ENCODE data around the gene YPEL3.

YPEL3 gene

DNA sequence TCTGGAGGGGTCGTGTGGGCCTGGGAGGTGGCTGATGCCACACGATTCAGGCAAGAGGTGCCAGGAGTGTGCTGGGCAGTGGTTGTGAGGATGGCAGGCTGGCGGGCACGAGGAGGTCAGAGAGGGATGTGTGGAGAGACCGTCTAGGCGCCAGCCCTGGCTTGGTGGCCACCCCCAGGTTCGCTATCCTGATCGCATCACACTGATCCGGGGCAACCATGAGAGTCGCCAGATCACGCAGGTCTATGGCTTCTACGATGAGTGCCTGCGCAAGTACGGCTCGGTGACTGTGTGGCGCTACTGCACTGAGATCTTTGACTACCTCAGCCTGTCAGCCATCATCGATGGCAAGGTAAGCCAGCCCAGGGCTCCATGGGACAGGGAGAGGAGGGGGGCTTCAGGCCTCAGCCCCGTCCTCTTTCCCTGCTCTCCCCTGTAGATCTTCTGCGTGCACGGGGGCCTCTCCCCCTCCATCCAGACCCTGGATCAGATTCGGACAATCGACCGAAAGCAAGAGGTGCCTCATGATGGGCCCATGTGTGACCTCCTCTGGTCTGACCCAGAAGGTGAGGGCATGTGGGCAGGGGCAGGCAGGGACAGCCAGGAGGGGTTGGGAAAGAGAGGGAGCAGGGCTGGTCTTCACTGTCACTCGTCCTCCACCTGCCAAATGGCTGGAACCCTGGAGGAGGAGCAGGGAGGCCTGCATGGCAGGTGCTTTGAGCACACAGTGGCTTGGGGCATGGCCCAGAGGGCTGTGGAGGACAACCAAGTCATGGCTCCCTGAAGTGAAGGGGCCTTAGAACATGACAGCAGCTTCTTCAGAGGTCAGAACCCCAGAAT lies 12.6 kb downstream of the YPEL3 start:
- H3K36me3 ChIP-seq (replicated peaks), result peaks cover 63% of the 10 kb centered on the region
- in situ Hi-C loops (cut with MboI; ENCODE audit: low sequenced_read_pairs), result loop anchor here (25.0 kb wide), 1 partner anchor 304 kb away; the partner anchor contains the start of genes SEPTIN1 and ZNF48
- H3K9me3 ChIP-seq, result no peaks in the 10 kb centered on the region
- H3K4me3 ChIP-seq, result no peak overlapping the region
- no peaks in the 10 kb centered on the region for H3K4me1 ChIP-seq
- H3K27me3 ChIP-seq (ENCODE audit: low read depth), result no peaks in the 10 kb centered on the region
- no peak for DNase-seq (ENCODE audit: low spot score in 2 of 2)

DNA sequence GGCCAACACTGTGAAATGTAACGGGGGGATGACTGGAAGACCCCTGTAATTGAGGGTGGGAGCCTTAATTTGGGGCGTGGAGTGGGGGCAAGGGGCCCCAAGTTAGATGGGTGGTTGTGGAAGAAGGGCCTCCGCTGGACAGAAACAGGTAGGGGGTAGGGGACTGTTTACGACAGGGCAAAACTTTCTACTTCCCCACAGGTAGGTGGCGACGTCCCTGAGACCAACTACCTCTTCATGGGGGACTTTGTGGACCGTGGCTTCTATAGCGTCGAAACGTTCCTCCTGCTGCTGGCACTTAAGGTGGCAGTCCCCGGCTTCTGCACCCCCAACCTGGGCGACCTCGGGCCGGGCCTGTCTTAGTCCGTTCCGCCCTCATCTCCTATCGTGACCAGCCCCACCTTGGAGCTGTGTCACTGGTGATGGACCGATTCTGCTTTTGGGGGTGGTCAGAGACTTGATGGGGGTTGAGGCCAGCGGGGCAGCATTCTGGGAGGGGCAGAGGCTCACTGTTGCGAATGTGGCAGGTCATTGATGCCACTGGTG lies 13.4 kb downstream of the YPEL3 start:
- in situ Hi-C loops (cut with MboI; ENCODE audit: low sequenced_read_pairs), result loop anchor here (25.0 kb wide), 1 partner anchor 305 kb away; the partner anchor contains the start of genes SEPTIN1 and ZNF48
- no peak for DNase-seq (ENCODE audit: low spot score in 2 of 2)
- Histone ChIP-seq H3K36me3 (replicated peaks) (peaks cover 71% of the 10 kb centered on the region), H3K4me3 (no peak overlapping the region), H3K9me3 (no peaks in the 10 kb centered on the region), H3K27me3 (ENCODE audit: low read depth) (no peaks in the 10 kb centered on the region), H3K4me1 (no peaks in the 10 kb centered on the region)

DNA sequence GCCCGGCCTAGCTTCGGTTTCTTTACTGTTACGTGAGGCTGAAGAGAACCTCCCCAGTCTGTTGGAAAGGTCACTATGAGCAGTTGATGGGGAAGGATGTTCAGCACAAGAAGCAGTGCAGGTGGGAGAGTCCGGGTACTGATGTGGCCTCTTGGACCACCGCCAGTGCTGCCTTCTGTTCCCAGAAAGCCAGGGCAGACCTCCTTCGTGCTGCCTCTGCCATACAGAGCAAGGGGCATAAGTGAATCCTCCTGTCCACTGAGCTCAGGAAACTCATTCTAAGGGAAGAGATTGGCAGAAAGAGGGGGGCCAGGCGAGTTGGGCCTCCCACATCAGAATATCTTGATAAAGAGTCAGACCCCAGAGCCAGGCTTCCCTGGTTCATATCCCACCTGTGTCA lies 16.5 kb downstream of the YPEL3 start:
- no peak overlapping the region for H3K4me3 ChIP-seq
- no peaks in the 10 kb centered on the region for H3K27me3 ChIP-seq (ENCODE audit: low read depth)
- H3K4me1 ChIP-seq, result peaks cover 9% of the 10 kb centered on the region
- in situ Hi-C loops (cut with MboI; ENCODE audit: low sequenced_read_pairs), result loop anchor here (25.0 kb wide), 1 partner anchor 308 kb away; the partner anchor contains the start of genes SEPTIN1 and ZNF48
- no peak for DNase-seq (ENCODE audit: low spot score in 2 of 2)
- peaks cover 66% of the 10 kb centered on the region for H3K36me3 ChIP-seq (replicated peaks)
- H3K9me3 ChIP-seq, result no peaks in the 10 kb centered on the region

DNA sequence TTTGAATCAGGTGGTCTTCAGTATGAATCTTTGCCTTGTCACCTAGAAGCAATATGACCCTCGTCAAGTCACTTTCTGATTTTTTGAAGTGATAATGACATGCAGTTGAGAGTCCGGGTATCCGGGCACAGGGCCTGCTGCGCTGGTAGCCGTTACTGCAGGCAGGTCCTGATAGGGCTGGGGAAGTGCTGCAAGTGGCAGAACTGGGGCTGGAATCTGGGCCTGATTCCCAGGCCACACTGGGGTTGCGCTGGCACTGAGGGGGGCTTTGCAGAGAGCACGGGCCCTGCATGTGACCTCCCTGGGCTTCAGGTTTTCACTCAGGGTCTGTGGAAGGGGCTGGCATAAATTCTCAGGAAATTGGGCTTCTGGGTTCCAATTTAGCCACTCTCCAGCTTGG lies 17.3 kb downstream of the YPEL3 start:
- peaks cover 9% of the 10 kb centered on the region for H3K4me1 ChIP-seq
- peaks cover 59% of the 10 kb centered on the region for H3K36me3 ChIP-seq (replicated peaks)
- H3K27me3 ChIP-seq (ENCODE audit: low read depth), result no peaks in the 10 kb centered on the region
- no peak for DNase-seq (ENCODE audit: low spot score in 2 of 2)
- no peak overlapping the region for H3K4me3 ChIP-seq
- in situ Hi-C loops (cut with MboI; ENCODE audit: low sequenced_read_pairs), result loop anchor here (25.0 kb wide), 1 partner anchor 309 kb away; the partner anchor contains the start of genes SEPTIN1 and ZNF48
- no peaks in the 10 kb centered on the region for H3K9me3 ChIP-seq

DNA sequence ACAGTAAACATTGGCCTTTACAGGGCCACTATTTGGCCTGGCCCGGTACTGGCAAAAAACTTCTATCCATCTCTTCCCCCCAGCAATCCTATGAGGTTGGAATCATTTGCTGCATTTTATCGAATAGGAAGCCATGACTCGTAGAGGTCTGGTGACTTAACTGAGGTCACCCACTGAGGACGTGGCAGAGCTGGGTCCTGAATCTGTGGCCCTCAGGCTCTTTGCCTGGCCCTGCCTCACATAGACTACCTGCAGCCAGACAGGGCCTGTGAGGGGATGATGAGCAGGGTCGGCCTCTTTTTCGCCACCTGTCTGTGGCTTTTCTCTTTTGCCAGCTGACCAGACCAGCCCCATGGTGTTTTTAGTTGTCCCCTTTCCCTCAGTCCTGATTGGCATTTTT lies 18.4 kb downstream of the YPEL3 start:
- no peaks in the 10 kb centered on the region for H3K9me3 ChIP-seq
- H3K27me3 ChIP-seq (ENCODE audit: low read depth), result no peaks in the 10 kb centered on the region
- peak overlapping the region; percentile 86; the same call in 1 of the 2 replicates for H3K4me3 ChIP-seq
- peaks cover 53% of the 10 kb centered on the region for H3K36me3 ChIP-seq (replicated peaks)
- DNase-seq (ENCODE audit: low spot score in 2 of 2), result no peak
- in situ Hi-C loops (cut with MboI; ENCODE audit: low sequenced_read_pairs), result loop anchor here (25.0 kb wide), 1 partner anchor 310 kb away; the partner anchor contains the start of genes SEPTIN1 and ZNF48
- H3K4me1 ChIP-seq, result peaks cover 9% of the 10 kb centered on the region

DNA sequence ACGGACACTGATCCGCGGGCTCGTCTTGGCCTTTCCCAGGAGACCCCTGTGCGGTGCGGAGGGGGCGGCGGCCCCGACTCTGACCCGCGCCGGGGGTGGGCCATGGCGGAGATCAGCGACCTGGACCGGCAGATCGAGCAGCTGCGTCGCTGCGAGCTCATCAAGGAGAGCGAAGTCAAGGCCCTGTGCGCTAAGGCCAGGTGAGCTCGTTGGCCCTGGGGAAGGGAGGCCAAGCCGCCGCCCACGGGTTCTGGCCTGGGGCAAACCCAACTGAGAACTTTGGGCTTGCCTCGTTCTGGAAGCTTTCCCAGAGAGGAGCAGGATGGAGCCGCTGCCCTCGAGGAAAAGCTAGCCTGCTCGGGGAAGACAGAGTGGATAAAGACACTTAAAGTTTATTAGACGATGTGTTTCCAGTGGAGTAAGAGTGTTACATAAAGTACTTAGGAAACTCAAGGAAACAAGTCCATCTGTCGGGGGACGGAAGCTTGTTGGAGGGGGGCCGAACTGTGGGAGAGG lies 19.7 kb downstream of the YPEL3 start:
- Histone ChIP-seq H3K4me1 (peaks cover 9% of the 10 kb centered on the region), H3K9me3 (no peaks in the 10 kb centered on the region), H3K27me3 (ENCODE audit: low read depth) (no peaks in the 10 kb centered on the region), H3K4me3 (peak overlapping the region; percentile 86), H3K36me3 (replicated peaks) (peaks cover 57% of the 10 kb centered on the region)
- in situ Hi-C loops (cut with MboI; ENCODE audit: low sequenced_read_pairs), result loop anchor here (25.0 kb wide), 1 partner anchor 311 kb away; the partner anchor contains the start of genes SEPTIN1 and ZNF48
- no peak for DNase-seq (ENCODE audit: low spot score in 2 of 2)

DNA sequence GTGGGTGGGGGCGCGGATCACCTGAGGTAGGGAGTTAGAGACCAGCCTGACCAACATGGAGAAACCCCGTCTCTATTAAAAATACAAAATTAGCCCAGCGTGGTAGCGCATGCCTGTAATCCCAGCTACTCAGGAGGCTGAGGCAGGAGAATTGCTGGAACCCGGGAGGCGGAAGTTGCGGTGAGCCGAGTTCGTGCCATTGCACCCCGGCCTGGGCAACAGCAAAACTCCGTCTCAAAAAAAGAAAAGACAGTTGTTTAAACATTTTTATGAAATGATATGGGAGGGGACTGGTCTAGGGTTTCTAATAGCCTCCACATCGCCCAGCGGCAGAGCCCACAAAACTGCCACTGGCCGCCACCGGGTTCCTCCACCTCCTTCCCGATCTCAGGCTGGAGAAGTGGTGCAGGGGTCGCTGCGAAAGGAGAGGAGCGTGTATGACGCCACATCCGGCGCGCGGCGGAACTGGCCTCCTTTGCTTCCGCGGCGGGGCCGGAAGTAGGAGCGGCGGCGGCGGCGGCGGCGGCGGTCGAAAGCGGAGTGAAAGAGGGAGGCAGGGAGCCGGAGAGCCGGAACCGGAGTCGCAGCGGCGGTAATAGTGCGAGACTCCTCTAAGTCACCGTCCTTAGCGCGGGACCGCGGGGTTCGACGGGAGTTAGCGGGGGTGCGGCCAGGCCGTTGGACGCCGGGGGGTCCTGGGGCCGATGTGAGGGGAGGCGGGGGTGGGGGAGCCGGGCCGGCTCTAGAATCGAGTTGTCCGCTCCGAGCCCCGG lies 20.3 kb downstream of the YPEL3 start, which contains the start of gene PPP4C:
Gene PPP4C, plus strand, starts transcription at position 492 of the 773 bp plus-strand sequence. CDS start 384 bp downstream, outside the sequence.
- Histone ChIP-seq H3K9me3 (no peaks in the 10 kb centered on the region), H3K27me3 (ENCODE audit: low read depth) (no peaks in the 10 kb centered on the region), H3K4me1 (peaks cover 9% of the 10 kb centered on the region), H3K36me3 (replicated peaks) (peaks cover 57% of the 10 kb centered on the region), H3K4me3 (peak within 1 kb of the TSS; percentile 86)
- in situ Hi-C loops (cut with MboI; ENCODE audit: low sequenced_read_pairs), result loop anchor here (25.0 kb wide), 1 partner anchor 312 kb away; the partner anchor contains the start of genes SEPTIN1 and ZNF48
- DNase-seq (ENCODE audit: low spot score in 2 of 2), result peak; percentile 89 to 93

DNA sequence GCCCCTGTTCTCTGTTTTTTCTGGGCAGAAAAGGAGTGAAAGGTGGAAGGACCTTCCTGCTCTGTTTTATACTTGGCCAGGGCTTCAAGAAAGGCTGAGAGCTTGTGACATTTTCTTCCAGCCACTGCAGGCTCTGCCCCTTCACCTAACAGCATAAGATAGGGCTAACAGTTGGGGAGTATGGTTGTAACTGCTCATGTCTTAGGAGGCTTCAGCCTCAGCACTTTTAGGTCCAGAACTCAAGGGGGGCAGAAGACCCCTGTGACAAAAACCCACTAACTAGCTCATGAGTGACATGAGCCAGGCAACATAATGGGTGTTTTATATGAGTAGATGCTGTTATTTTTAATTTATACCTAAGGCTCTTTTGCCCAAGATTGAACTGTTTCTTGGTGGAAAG lies 25.5 kb downstream of the YPEL3 start:
- in situ Hi-C loops (cut with MboI; ENCODE audit: low sequenced_read_pairs), result no loop called here
- no peaks in the 10 kb centered on the region for H3K9me3 ChIP-seq
- H3K36me3 ChIP-seq (replicated peaks), result peaks cover 75% of the 10 kb centered on the region
- no peaks in the 10 kb centered on the region for H3K27me3 ChIP-seq (ENCODE audit: low read depth)
- H3K4me3 ChIP-seq, result no peak overlapping the region
- peaks cover 12% of the 10 kb centered on the region for H3K4me1 ChIP-seq
- DNase-seq (ENCODE audit: low spot score in 2 of 2), result no peak

DNA sequence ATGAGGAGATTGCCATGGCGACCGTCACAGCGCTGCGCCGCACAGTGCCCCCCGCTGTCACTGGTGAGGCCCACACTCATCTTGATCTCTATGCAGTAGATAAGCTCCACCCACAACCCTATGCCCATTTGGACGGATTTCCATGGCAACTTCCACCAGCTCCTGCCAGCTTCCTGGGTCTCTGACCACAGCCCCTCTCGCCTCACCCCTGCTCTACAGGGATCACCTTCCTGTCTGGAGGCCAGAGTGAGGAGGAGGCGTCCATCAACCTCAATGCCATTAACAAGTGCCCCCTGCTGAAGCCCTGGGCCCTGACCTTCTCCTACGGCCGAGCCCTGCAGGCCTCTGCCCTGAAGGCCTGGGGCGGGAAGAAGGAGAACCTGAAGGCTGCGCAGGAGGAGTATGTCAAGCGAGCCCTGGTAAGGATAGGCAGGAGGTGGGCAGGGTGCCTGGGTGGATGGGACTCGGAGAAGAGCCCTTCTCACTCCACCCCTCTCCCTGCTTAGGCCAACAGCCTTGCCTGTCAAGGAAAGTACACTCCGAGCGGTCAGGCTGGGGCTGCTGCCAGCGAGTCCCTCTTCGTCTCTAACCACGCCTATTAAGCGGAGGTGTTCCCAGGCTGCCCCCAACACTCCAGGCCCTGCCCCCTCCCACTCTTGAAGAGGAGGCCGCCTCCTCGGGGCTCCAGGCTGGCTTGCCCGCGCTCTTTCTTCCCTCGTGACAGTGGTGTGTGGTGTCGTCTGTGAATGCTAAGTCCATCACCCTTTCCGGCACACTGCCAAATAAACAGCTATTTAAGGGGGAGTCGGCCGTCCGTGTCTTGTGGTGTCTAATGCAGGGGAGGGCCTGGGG lies 26.2 kb downstream of the YPEL3 start:
- Histone ChIP-seq H3K27me3 (ENCODE audit: low read depth) (no peaks in the 10 kb centered on the region), H3K4me1 (peaks cover 12% of the 10 kb centered on the region), H3K36me3 (replicated peaks) (peaks cover 75% of the 10 kb centered on the region), H3K4me3 (no peak overlapping the region), H3K9me3 (no peaks in the 10 kb centered on the region)
- no peak for DNase-seq (ENCODE audit: low spot score in 2 of 2)
- in situ Hi-C loops (cut with MboI; ENCODE audit: low sequenced_read_pairs), result no loop called here

DNA sequence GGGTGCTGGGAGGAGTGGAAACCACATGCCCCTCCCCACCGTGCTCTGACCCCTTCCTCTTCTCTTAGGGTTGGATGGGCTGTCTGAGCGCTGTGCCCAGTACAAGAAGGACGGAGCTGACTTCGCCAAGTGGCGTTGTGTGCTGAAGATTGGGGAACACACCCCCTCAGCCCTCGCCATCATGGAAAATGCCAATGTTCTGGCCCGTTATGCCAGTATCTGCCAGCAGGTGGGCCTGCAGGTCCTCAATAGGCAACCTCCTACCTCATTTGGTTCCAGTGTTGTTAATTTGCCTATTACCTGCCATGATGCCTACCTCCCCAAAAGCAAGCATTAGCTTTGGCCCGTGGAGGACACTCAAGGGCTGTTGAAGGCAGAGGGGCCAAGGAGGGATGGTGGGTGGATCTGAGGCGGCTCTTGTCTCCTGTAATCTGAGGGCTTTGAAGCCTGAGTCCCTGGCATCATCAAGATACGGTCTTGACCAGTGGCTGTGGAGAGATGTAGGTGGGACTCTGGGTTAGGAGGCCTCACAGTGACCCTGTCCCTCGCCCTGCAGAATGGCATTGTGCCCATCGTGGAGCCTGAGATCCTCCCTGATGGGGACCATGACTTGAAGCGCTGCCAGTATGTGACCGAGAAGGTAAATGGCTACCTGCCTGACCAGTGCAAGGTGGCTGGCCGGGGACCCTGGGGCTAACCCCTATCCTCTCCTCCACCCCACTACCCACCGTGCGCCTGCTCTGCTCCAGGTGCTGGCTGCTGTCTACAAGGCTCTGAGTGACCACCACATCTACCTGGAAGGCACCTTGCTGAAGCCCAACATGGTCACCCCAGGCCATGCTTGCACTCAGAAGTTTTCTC lies 27.0 kb downstream of the YPEL3 start:
- Histone ChIP-seq H3K4me1 (peaks cover 19% of the 10 kb centered on the region), H3K4me3 (no peak overlapping the region), H3K9me3 (no peaks in the 10 kb centered on the region), H3K36me3 (replicated peaks) (peaks cover 75% of the 10 kb centered on the region), H3K27me3 (ENCODE audit: low read depth) (no peaks in the 10 kb centered on the region)
- in situ Hi-C loops (cut with MboI; ENCODE audit: low sequenced_read_pairs), result no loop called here
- DNase-seq (ENCODE audit: low spot score in 2 of 2), result peak in 1 of 2 experiments; percentile 43

DNA sequence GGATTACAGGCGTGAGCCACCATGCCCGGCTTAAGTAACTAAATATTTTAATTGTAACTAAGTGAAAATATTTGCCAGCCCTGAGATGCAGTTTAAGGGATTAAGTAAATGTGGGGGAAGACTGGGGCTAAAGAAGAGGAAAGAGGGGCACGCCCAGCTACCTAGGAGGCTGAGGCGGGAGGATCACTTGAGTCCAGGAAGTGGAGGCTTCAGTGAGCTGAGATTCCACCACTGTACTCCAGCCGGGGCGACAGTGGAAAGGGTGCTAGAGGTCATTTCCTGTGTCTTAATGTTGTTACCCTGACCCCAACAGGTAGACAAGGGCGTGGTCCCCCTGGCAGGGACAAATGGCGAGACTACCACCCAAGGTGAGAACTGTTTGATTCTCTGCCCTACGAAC lies 27.7 kb downstream of the YPEL3 start:
- no peak overlapping the region for H3K4me3 ChIP-seq
- no peak for DNase-seq (ENCODE audit: low spot score in 2 of 2)
- in situ Hi-C loops (cut with MboI; ENCODE audit: low sequenced_read_pairs), result no loop called here
- H3K27me3 ChIP-seq (ENCODE audit: low read depth), result no peaks in the 10 kb centered on the region
- peaks cover 75% of the 10 kb centered on the region for H3K36me3 ChIP-seq (replicated peaks)
- H3K9me3 ChIP-seq, result no peaks in the 10 kb centered on the region
- peaks cover 24% of the 10 kb centered on the region for H3K4me1 ChIP-seq

DNA sequence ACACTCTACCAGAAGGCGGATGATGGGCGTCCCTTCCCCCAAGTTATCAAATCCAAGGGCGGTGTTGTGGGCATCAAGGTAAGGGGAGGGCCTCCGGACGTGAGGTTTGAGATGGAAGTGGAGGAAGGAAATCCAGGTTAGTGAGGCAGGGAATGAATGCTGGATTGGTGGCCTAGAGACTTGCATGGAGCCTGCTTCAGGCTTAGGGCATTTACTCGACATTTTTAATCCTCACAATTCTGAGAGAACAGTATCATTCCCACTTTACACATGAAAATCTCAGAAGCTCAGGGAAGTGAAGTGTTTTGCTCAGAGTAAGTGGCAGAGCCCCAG lies 28.5 kb downstream of the YPEL3 start:
- no peaks in the 10 kb centered on the region for H3K9me3 ChIP-seq
- peak overlapping the region; percentile 95 for H3K4me3 ChIP-seq
- no peak for DNase-seq (ENCODE audit: low spot score in 2 of 2)
- H3K27me3 ChIP-seq (ENCODE audit: low read depth), result no peaks in the 10 kb centered on the region
- H3K36me3 ChIP-seq (replicated peaks), result peaks cover 69% of the 10 kb centered on the region
- in situ Hi-C loops (cut with MboI; ENCODE audit: low sequenced_read_pairs), result no loop called here
- peaks cover 24% of the 10 kb centered on the region for H3K4me1 ChIP-seq
